ENCODE measurements around the gene TMEM114.

TMEM114 gene

DNA sequence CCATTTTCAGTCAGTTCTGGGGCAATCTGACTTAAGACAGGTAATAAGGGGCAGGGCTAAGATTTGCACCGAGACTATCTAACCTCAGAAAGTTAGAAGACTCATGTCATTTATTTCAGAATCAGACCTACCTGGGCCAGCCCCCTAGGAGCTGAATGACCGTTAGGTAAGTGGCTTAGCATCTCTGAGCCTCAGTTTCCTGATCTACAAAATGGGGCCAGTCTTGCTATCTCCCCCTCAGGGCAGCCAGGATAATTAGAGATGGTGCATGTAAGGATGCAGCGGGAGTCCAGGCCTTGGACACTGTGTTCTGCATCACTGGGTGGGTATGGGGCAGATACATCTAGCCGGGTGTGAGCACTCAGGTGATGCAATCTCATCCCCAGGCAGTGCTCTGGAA, 20.8 kb upstream of the TMEM114 start:
- DNase-seq, result no peak

GRCh38 chr16:8607214-8607613, 16.9 kb upstream of the TMEM114 start:
- DNase-seq, result no peak

- DNase-seq, result no peak
Measured at GRCh38 chr16:8605554-8605953, 15.2 kb upstream of the TMEM114 start.

DNA sequence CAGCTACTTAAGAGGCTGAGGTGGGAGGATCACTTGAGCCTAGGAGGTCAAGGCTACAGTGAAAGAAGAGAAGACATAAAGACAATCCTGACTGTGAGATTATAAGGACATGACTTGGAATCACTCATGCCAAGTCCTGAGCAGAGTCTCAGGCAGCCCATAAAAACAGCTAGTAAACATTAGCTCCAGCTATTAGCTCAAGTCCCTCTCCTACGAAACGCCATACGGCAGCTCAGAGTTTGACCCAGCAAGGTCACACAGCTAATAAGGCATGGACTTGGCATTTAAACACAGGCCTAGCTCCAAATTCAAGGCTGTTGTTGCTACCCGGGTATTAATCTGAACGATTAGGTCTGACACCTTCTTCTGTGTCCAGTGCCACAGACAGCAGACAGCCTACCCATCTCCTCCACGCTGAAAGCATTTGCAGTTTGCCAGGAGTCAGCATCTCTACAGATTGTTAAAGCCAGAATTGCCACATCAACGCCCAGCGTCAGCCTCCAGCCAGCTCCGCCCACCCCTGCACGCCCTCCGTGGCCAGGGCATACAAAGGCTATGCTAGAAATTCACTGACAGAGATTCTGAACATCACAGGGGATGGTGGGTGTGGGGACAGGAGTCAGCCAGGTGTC, 9.9 kb upstream of the TMEM114 start:
- DNase-seq, result no peak

- DNase-seq, result no peak
Measured at GRCh38 chr16:8596581-8596980, 6.3 kb upstream of the TMEM114 start.

DNA sequence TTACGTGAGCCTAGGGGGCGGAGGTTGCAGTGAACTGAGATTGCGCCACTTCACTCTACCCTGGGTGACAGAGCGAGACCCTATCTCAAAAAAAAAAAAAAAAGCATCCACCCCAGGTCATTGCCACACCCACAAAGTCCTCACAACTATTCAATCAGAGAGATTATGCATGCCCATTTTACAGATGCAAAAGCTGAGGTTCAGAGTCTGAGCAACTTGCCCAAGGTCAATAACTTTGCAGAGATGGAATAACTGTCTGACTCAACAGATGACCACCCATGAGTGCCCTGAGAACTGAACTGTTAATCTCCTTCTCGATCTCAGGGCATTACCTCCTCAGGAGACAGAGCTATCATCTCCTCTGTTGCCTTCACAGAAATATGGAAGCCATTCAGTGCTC, 5.5 kb upstream of the TMEM114 start:
- DNase-seq, result no peak

GRCh38 chr16:8594149-8594666, 3.9 kb upstream of the TMEM114 start:
- no peak for DNase-seq

GRCh38 chr16:8591451-8591850, 1.1 kb upstream of the TMEM114 start:
- no peak for DNase-seq

DNA sequence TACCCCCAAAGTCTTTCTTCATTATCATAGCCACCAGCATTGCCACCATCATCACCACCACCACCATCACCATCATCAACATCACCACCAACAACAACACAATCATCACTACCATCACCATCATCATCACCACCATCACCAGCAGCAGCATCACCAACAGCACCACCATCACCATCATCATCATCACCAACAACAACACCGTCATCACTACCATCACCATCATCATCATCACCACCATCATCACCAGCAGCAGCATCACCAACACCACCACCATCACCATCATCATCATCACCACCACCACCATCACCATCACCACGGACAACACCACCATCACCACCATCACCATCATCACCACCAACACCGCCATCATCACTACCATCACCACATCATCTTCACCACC, 500 bp upstream of the TMEM114 start:
- DNase-seq, result no peak

GRCh38 chr16:8589057-8589899, 1.0 kb downstream of the TMEM114 start:
- DNase-seq, result no peak

DNA sequence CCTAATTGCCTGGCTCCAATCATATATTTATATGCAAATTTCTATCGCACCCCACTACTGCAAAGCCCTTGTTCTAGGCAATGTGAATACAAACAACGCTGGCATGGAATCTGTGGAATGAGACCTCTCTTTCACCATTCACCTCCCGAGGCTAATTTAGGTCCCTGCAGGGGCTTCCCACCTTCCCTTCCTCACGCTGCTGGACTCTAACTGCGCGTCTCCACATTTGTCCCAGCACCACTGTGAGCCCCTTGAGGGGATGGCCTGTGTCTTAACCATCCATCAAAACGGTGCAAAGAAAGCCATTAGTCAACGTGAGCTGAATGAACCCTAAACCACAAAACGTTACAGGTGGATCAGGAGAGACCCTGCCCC, 1.6 kb downstream of the TMEM114 start:
- DNase-seq, result no peak

DNA sequence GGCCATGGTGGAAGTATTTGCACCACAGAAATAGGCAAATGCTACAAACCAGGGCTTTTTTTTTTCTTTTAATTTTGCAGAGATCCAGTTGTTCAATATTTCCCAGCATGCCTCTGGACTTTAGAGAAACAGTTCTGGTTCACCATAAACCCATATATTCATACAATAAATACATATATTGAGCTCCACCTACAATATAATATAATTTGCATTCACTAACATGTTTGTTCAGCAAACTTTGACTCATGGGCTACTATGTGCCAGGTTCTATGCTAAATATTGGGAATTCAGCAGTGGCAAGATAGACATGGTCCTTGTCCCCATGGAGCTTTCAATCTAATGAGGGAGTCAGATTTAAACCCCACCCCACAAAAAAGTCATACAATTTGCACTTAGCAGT, 3.2 kb downstream of the TMEM114 start:
- DNase-seq, result no peak

GRCh38 chr16:8585857-8586256, 4.5 kb downstream of the TMEM114 start:
- no peak for DNase-seq

- no peak for DNase-seq
Measured at GRCh38 chr16:8585041-8585440, 5.3 kb downstream of the TMEM114 start.

GRCh38 chr16:8583732-8584131, 6.6 kb downstream of the TMEM114 start:
- no peak for DNase-seq

DNA sequence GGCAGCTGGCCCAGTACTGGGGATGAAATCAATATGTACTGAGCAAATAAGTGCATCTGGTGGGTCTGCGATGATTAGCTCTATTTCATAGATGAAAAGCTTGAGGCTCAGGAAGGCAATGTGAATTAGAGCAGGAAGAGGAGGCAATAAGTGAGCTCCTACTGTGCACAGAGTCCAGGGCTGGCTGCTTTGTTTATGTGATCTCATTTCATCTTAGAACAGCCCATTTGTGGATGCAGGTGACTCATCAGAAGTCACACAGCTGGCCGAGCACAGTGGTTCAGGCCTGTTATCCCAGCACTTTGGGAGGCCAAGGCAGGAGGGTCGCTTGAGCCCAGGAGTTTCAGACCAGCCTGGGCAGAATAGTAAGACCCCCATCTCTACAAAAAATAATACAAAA, 7.1 kb downstream of the TMEM114 start:
- DNase-seq, result no peak

DNA sequence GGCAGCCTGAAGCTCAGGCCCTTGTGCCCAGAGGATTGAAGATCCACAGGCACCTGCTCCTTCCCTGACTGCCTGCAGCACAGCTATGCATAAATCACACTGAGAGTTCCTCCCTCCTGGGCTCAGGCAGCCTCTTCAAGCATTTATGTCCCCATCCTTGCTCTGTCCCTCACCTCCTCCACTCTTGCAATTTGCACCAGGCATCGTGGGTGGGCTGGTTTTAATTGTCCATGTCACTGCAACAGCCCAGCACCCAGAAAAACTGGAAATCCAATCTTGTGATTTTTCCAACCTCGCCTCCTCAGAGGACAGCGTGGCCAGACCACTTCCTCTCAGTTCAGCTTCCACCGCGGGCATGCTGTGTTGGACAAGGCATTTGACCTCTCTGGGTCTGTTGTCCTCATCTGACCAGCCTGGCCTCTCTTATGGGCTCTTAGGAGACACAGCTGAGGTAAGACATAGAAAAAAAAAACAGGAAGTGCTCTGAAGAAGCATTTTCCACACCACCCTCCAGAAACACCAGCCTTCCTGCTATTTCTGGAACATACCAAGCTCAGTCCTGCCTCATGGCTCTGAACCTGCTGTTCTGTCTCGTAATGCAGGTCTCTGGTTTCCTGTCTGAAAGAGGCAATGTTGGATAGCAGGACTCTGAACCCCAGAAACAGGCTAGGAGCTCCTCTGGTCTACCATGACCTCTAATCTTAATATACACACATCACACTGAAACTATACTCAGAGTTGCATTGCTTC, 8.3 kb downstream of the TMEM114 start:
- no peak for DNase-seq

DNA sequence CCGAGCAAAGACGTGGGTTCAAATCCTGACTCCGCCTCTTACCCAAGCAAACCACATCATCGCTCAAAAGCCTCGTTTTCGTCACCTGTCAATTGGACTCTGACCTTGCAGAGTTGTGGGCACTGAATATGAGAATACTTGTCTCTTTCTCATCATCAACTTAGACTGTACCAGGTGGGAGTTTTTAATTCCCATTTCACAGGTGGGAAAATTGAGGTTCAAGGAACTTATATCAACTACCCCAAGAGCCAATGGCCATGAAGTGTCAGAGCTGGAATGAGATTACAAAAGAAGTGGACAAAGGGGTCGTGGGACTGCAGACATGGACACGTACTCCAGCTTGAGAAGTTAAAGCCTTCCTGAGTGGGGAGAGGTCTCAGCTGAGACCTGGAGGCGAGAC, 10.8 kb downstream of the TMEM114 start:
- no peak for DNase-seq

DNA sequence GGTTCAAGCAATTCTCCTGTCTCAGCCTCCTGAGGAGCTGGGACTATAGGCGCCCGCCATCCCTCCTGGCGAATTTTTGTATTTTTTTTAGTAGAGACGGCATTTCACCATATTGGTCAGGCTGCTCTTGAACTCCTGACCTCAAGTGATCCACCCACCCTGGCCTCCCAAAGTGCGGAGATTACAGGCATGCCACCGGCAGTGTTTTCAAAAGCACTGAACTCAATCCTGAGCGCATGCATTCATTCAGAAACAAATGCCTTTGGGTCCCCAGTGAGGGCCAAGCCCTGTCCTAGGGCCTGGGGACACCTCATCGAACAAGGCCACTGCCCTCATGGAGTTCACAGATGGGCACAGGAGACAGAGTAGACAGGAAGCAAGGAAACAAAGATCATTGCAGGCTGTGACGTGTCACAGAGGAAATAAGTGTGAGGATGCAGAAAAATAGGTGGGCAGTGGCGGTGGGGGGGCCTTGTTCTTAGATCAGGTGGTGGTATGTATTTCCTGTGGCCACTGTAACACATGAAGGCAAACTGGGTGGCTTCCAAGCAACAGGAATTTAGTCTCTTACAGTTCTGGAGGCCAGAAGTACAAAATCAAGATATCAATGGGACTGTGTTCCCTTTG, 12.5 kb downstream of the TMEM114 start:
- DNase-seq, result no peak

DNA sequence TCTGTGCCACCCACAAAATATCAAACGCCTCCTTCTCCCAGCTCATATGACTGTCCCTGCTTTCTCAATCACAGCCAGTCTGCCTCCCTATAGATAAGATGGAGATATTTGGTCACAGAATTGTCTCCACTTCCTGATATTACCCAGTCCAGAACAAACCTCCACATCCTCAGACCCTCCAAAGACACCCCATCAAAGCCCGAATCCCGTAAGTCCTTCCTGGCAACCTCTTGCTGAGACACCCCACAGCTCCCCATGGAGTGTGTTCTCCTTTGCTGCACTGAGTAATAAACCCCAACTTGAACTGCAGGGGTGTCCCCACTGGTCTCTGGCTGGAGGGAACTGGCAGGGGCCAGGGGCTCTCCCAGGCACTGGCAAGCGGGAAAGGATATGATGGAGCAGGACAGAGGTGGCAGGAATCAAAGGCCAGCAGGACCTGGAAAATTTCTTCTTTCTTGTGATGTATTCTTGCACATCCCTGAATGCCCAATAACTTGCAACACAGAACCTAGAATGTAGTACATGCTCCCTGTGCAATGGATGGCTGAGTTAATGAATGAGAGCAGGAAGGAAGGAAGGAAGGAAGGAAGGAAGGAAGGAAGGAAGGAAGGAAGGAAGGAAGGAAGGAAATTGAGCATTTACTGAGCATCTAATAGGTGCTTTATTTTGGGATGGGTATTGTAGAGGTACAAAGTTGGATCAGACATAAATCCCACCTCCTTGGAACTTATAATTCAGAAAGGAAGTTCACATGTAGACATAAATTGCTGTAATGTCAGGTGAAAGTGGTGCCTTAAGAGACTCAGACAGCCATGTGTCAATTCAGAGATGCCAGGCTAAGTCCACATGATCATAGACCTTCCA, 13.9 kb downstream of the TMEM114 start:
- DNase-seq, result no peak

DNA sequence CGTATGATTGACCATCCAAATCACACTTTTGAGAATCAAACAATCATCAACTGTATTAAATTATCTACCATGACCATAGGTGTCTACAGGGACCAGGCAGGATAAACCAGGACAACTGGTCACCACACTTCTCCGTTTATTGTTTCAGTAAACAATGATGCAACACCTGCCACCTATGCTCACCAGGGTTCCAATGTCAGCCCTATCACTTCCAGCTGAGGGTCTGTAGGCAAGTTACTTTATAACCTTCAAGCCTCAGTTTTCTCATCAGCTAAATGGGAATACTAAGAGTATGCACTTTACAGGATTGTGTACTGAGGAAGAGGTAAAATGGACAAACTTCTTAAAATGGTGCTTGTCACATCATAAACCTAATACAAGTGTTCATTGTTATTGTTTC, 14.9 kb downstream of the TMEM114 start:
- DNase-seq, result no peak

All from activated T-cell treated with anti-CD3 and anti-CD28 coated beads for 4 hours (primary cell).